ENCODE data around the gene DPY19L2.
"Not testable (repeated sequence)": the region's sequence is repeated elsewhere in the genome, so short reads cannot be mapped to it uniquely, and the experiment has no call there.

GRCh38 chr12:63584426-63584825 lies 83.9 kb downstream of the DPY19L2 start:
- TF ChIP-seq CTCF (conservative IDR thresholded peaks at IDR 0.05; ENCODE audit: low read length); EZH2phosphoT487 (IDR thresholded peaks at IDR 0.05; ENCODE audit: borderline replicate concordance): not testable (repeated sequence)

All from Loucy (cell line).